ENCODE results near the gene ESYT3.
A peak's percentile ranks its signal among the peaks of the same experiment; 100 is the strongest.
"Not testable (repeated sequence)": the region's sequence is repeated elsewhere in the genome, so short reads cannot be mapped to it uniquely, and the experiment has no call there.

The ESYT3 gene

DNA sequence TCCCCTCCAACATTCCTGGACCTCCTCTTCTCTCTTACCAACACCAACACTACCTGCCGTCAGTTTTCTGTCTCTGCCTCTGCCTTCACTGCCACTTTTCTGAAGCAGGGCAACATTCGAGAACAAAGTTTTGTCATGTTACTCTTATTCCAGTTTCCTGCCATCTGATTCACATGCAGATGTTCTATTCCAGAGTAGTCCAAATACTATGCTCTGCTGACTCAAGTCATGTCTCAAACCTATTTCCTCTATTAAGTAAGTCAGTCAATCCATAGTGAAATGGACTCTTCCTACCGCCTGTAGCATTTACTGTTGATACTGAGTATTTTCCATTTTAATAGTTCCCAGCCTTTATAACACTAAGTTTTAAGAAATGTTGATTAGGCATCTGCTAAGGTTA is 43.4 kb downstream of the ESYT3 start:
- Histone ChIP-seq H4K12ac (ENCODE audit: low read depth, low read length) (no peak overlapping the region), H3K79me1 (ENCODE audit: low read length) (no peaks in the 10 kb centered on the region), H3K36me3 (ENCODE audit: control insufficient read depth in 1 of 2, insufficient read depth in 2 of 2, low read length in 2 of 2) (peaks cover 0 to 2% of the 10 kb centered on the region in 2 experiments), H2BK12ac (ENCODE audit: low read length) (no peak overlapping the region), H4K91ac (ENCODE audit: low read depth, low read length) (no peak overlapping the region), H3K9me3 (ENCODE audit: insufficient read depth, low read depth, low read length) (no peaks in the 10 kb centered on the region), H2BK120ac (ENCODE audit: insufficient read depth, low read length, poor library complexity) (no peak overlapping the region), H4K8ac (ENCODE audit: low read depth, low read length) (no peak overlapping the region), H3K27ac (ENCODE audit: low read depth, low read length) (no peak overlapping the region), H2AFZ (ENCODE audit: insufficient read depth, low read length, poor library complexity) (no peak overlapping the region), H3K23ac (ENCODE audit: low read length) (no peak overlapping the region), H3K4me3 (ENCODE audit: low read depth, low read length) (no peak overlapping the region), H3K18ac (ENCODE audit: low read length) (no peak overlapping the region), H3K4ac (ENCODE audit: low read depth, low read length) (no peak overlapping the region), H3K27me3 (ENCODE audit: insufficient read depth, low read length) (no peaks in the 10 kb centered on the region), H3K4me1 (ENCODE audit: control insufficient read depth in 1 of 2, insufficient read depth in 2 of 2, low read length in 2 of 2) (peaks cover 0 to 3% of the 10 kb centered on the region in 2 experiments), H3K14ac (ENCODE audit: low read length) (no peak overlapping the region), H2AK5ac (ENCODE audit: low read length) (no peak overlapping the region), H2BK5ac (ENCODE audit: low read depth, low read length, poor library complexity) (no peak overlapping the region), H3K9ac (ENCODE audit: low read length) (no peak overlapping the region), H3K4me2 (ENCODE audit: low read length) (no peak overlapping the region), H3K79me2 (ENCODE audit: control insufficient read depth, insufficient read depth, low read length, poor library complexity) (no peaks in the 10 kb centered on the region)
- DNase-seq: no peak
- no CpG with 5 or more reads among the region's 3 CpGs for WGBS (ENCODE audit: extremely low coverage, insufficient coverage, insufficient read length)

DNA sequence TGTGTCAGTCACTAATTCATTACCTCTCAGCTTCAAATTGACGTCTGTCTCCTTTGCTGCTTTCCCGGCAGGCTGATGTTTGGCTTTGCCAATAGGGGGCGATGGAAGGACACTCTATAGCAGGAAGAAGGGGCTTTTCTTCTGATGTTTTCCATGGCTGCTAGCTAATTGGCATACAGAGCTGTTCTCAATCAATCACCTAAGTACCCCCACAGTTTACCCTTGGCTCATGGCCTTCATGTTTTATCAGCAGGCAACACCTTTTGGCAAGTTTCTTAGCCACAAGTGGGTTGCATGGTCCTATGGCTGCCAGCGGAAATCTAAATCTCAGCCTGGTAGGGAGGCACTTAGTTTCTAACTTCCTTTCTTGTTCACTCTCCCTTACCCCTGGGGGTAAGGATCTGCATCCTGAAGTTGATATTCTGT is 45.0 kb downstream of the ESYT3 start:
- Histone ChIP-seq H2BK5ac (ENCODE audit: low read depth, low read length, poor library complexity) (no peak overlapping the region), H2BK120ac (ENCODE audit: insufficient read depth, low read length, poor library complexity) (no peak overlapping the region), H4K12ac (ENCODE audit: low read depth, low read length) (no peak overlapping the region), H3K27me3 (ENCODE audit: insufficient read depth, low read length) (no peaks in the 10 kb centered on the region), H3K14ac (ENCODE audit: low read length) (no peak overlapping the region), H2BK12ac (ENCODE audit: low read length) (no peak overlapping the region), H2AK5ac (ENCODE audit: low read length) (no peak overlapping the region), H3K79me1 (ENCODE audit: low read length) (no peaks in the 10 kb centered on the region), H3K4me1 (ENCODE audit: control insufficient read depth in 1 of 2, insufficient read depth in 2 of 2, low read length in 2 of 2) (peaks cover 0 to 3% of the 10 kb centered on the region in 2 experiments), H3K27ac (ENCODE audit: low read depth, low read length) (no peak overlapping the region), H3K79me2 (ENCODE audit: control insufficient read depth, insufficient read depth, low read length, poor library complexity) (no peaks in the 10 kb centered on the region), H3K4me3 (ENCODE audit: low read depth, low read length) (no peak overlapping the region), H4K91ac (ENCODE audit: low read depth, low read length) (no peak overlapping the region), H2AFZ (ENCODE audit: insufficient read depth, low read length, poor library complexity) (no peak overlapping the region), H3K9me3 (ENCODE audit: insufficient read depth, low read depth, low read length) (no peaks in the 10 kb centered on the region), H3K9ac (ENCODE audit: low read length) (no peak overlapping the region), H4K8ac (ENCODE audit: low read depth, low read length) (no peak overlapping the region), H3K4ac (ENCODE audit: low read depth, low read length) (no peak overlapping the region), H3K23ac (ENCODE audit: low read length) (no peak overlapping the region), H3K36me3 (ENCODE audit: control insufficient read depth in 1 of 2, insufficient read depth in 2 of 2, low read length in 2 of 2) (no peaks in the 10 kb centered on the region), H3K18ac (ENCODE audit: low read length) (no peak overlapping the region), H3K4me2 (ENCODE audit: low read length) (no peak overlapping the region)
- DNase-seq: peak in 1 of 2 donors; percentile 55
- WGBS (ENCODE audit: extremely low coverage, insufficient coverage, insufficient read length): no CpG with 5 or more reads among the region's 4 CpGs

DNA sequence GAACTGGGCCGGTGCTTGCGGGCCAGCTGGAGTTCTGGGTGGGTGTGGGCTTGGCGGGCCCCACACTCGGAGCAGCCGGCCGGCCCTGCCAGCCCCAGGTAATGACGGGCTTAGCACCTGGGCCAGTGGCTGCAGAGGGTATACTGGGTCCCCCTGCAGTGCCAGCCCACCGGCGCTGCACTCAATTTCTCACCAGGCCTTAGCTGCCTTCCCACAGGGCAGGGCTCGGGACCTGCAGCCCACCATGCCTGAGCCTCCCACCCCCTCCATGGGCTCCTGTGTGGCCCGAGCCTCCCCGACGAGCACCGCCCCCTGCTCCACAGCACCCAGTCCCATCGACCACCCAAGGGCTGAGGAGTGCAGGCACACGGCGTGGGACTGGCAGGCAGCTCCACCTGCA is 50.3 kb downstream of the ESYT3 start:
- not testable (repeated sequence) for H3K18ac ChIP-seq (ENCODE audit: low read length); DNase-seq
- no CpG with 5 or more reads among the region's 17 CpGs for WGBS (ENCODE audit: extremely low coverage, insufficient coverage, insufficient read length)

DNA sequence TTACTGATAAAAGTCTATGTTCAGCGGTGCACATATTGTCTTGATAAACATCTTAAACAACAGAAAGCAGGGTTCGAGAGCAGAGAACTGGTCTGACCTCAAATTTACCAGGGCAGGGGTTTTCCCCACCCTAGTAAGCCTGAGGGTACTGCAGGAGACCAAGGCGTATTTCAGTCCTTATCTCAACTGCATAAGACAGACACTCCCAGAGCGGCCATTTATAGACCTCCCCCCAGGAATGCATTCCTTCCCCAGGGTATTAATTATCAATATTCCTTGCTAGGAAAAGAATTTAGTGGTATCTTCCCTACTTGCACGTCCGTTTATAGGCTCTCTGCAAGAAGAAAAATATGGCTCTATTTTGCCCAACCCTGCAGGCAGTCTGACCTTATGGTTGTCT is 52.2 kb downstream of the ESYT3 start:
- not testable (repeated sequence) for DNase-seq; H3K9ac ChIP-seq (ENCODE audit: low read length); H2BK120ac ChIP-seq (ENCODE audit: insufficient read depth, low read length, poor library complexity); H3K27me3 ChIP-seq (ENCODE audit: insufficient read depth, low read length); H3K14ac ChIP-seq (ENCODE audit: low read length); H2AFZ ChIP-seq (ENCODE audit: insufficient read depth, low read length, poor library complexity); H3K4ac ChIP-seq (ENCODE audit: low read depth, low read length); H4K8ac ChIP-seq (ENCODE audit: low read depth, low read length); H4K12ac ChIP-seq (ENCODE audit: low read depth, low read length); H2AK5ac ChIP-seq (ENCODE audit: low read length); H3K4me2 ChIP-seq (ENCODE audit: low read length); H3K4me1 ChIP-seq (ENCODE audit: control insufficient read depth in 1 of 2, insufficient read depth in 2 of 2, low read length in 2 of 2); H3K27ac ChIP-seq (ENCODE audit: low read depth, low read length); H3K36me3 ChIP-seq (ENCODE audit: control insufficient read depth in 1 of 2, insufficient read depth in 2 of 2, low read length in 2 of 2); H3K9me3 ChIP-seq (ENCODE audit: insufficient read depth, low read depth, low read length); H2BK12ac ChIP-seq (ENCODE audit: low read length); H2BK5ac ChIP-seq (ENCODE audit: low read depth, low read length, poor library complexity); H3K18ac ChIP-seq (ENCODE audit: low read length); H3K23ac ChIP-seq (ENCODE audit: low read length); H3K4me3 ChIP-seq (ENCODE audit: low read depth, low read length); H4K91ac ChIP-seq (ENCODE audit: low read depth, low read length); H3K79me1 ChIP-seq (ENCODE audit: low read length); H3K79me2 ChIP-seq (ENCODE audit: control insufficient read depth, insufficient read depth, low read length, poor library complexity)
- WGBS (ENCODE audit: extremely low coverage, insufficient coverage, insufficient read length): no CpG with 5 or more reads among the region's 6 CpGs

More for the DNA sequence above, 50.3 kb downstream of the ESYT3 start:
- not testable (repeated sequence) for H3K27me3 ChIP-seq (ENCODE audit: insufficient read depth, low read length); H3K14ac ChIP-seq (ENCODE audit: low read length); H3K4ac ChIP-seq (ENCODE audit: low read depth, low read length); H3K4me3 ChIP-seq (ENCODE audit: low read depth, low read length); H2AFZ ChIP-seq (ENCODE audit: insufficient read depth, low read length, poor library complexity); H3K4me2 ChIP-seq (ENCODE audit: low read length); H3K4me1 ChIP-seq (ENCODE audit: control insufficient read depth in 1 of 2, insufficient read depth in 2 of 2, low read length in 2 of 2); H3K79me2 ChIP-seq (ENCODE audit: control insufficient read depth, insufficient read depth, low read length, poor library complexity); H4K8ac ChIP-seq (ENCODE audit: low read depth, low read length); H3K36me3 ChIP-seq (ENCODE audit: control insufficient read depth in 1 of 2, insufficient read depth in 2 of 2, low read length in 2 of 2); H3K9ac ChIP-seq (ENCODE audit: low read length); H3K27ac ChIP-seq (ENCODE audit: low read depth, low read length); H2BK5ac ChIP-seq (ENCODE audit: low read depth, low read length, poor library complexity); H4K91ac ChIP-seq (ENCODE audit: low read depth, low read length); H2BK120ac ChIP-seq (ENCODE audit: insufficient read depth, low read length, poor library complexity); H2BK12ac ChIP-seq (ENCODE audit: low read length); H3K9me3 ChIP-seq (ENCODE audit: insufficient read depth, low read depth, low read length); H4K12ac ChIP-seq (ENCODE audit: low read depth, low read length); H2AK5ac ChIP-seq (ENCODE audit: low read length); H3K23ac ChIP-seq (ENCODE audit: low read length); H3K79me1 ChIP-seq (ENCODE audit: low read length)
